Tibial nerve (tissue), 4 donors: ENCODE results near the gene LBHD2. TPM values are rescaled to one million over a fixed set of nuclear protein-coding genes. Genes with fewer than 3 reads are reported as not detected.
A peak's percentile ranks its signal among the peaks of the same experiment; 100 is the strongest.
"Not testable (repeated sequence)": the region's sequence is repeated elsewhere in the genome, so short reads cannot be mapped to it uniquely, and the experiment has no call there.

Source experiments
- DNase-seq, 2 donors: peaks; one replicate each; pipeline ENCODE4 v3.0.0-alpha.2; 2019; ENCODE audit warnings: low spot score in 2 of 2
- H3K27ac ChIP-seq, 4 donors: fragments of 200-600 bp; sonication (generic) in 3 of 4; one replicate each; pipeline ENCODE4 v1.5.1; 2017 to 2019; ENCODE audit warnings: mild to moderate bottlenecking in 1 of 4
- H3K27me3 ChIP-seq, 2 donors: fragments of 200-600 bp; sonication (generic) in 1 of 2; one replicate each; pipeline versions ENCODE4 v1.5.1 to v1.6.0; 2017 to 2019
- H3K36me3 ChIP-seq, 3 donors: fragments of 200-600 bp; sonication (generic); one replicate each; pipeline ENCODE4 v1.5.1; 2018 to 2019
- H3K4me1 ChIP-seq, 4 donors: fragments of 200-600 bp; sonication (generic) in 3 of 4; one replicate each; pipeline ENCODE4 v1.5.1; 2017 to 2019
- H3K4me3 ChIP-seq, 4 donors: fragments of 200-600 bp; sonication (generic) in 3 of 4; one replicate each; pipeline ENCODE4 v1.5.1; 2017 to 2019; ENCODE audit warnings: mild to moderate bottlenecking in 1 of 4, moderate library complexity in 1 of 4
- H3K9me3 ChIP-seq, 4 donors: fragments of 200-600 bp; sonication (generic) in 3 of 4; one replicate each; pipeline ENCODE4 v1.5.1; 2017 to 2019
- CTCF ChIP-seq, 5 experiments: fragments of 200-600 bp in 3 of 5; fragments of 450-650 bp in 2 of 5; sonication (generic) in 3 of 5; IDR thresholded peaks; one replicate each; pipeline ENCODE4 v1.5.1; 2016 to 2019; ENCODE audit warnings: antibody characterized with exemption in 5 of 5, mild to moderate bottlenecking in 3 of 5, moderate library complexity in 2 of 5
- EP300 ChIP-seq, 2 donors: sonication (generic); formaldehyde crosslinking; IDR thresholded peaks; one replicate each; pipeline ENCODE4 v1.6.1; 2017; ENCODE audit warnings: antibody characterized with exemption in 2 of 2, mild to moderate bottlenecking in 1 of 2
- POLR2A ChIP-seq, 2 donors: fragments of 450-650 bp; IDR thresholded peaks; one replicate each; pipeline ENCODE4 v1.6.1; 2017; ENCODE audit warnings: antibody characterized with exemption in 2 of 2, mild to moderate bottlenecking in 2 of 2, moderate library complexity in 2 of 2
- WGBS, 2 donors: methylation state at CpG; one replicate each; pipeline ENCODE4 v1.1.5; 2018; 5-methylcytosine and 5-hydroxymethylcytosine counted together
- total RNA-seq, 4 donors: library from RNA; depleted of rRNA; stranded (reverse); fragments of >200 nt; gene quantifications; one replicate each; pipeline ENCODE4 v1.1.0, GENCODE V29; 2016

Gene LBHD2
- total RNA-seq, 4 donors from 2014 or later: not detected

- Histone ChIP-seq H3K4me3 (no peak overlapping the region), H3K36me3 (no peaks in the 10 kb centered on the region), H3K27ac (peak overlapping the region in 2 of 4 donors; percentile 59 to 71), H3K27me3 (no peaks in the 10 kb centered on the region), H3K4me1 (peaks cover 1 to 68% (median 20%) of the 10 kb centered on the region in 4 donors), H3K9me3 (no peaks in the 10 kb centered on the region)
- 86 to 93% methylated on average over 10 of the region's 10 CpGs for WGBS, 2 donors
- TF ChIP-seq EP300 (IDR thresholded peaks at IDR 0.05): no peak
- TF ChIP-seq CTCF (IDR thresholded peaks at IDR 0.05): no peak
- TF ChIP-seq POLR2A (IDR thresholded peaks at IDR 0.05): no peak
- no peak for DNase-seq
These were observed 32.0 kb downstream of the LBHD2 start for GRCh38 chr14:103115845-103116572.

- Histone ChIP-seq H3K9me3 (no peaks in the 10 kb centered on the region), H3K4me3 (no peak overlapping the region), H3K4me1 (peaks cover 6 to 68% (median 19%) of the 10 kb centered on the region in 4 donors), H3K27ac (no peak overlapping the region), H3K36me3 (no peaks in the 10 kb centered on the region), H3K27me3 (no peaks in the 10 kb centered on the region)
- no peak for DNase-seq
- TF ChIP-seq CTCF (IDR thresholded peaks at IDR 0.05) (no peak), POLR2A (IDR thresholded peaks at IDR 0.05) (no peak), EP300 (IDR thresholded peaks at IDR 0.05) (no peak)
- 87 to 93% methylated on average over 17 of the region's 17 CpGs for WGBS, 2 donors
These were observed 32.6 kb downstream of the LBHD2 start for GRCh38 chr14:103116636-103117035.

DNA sequence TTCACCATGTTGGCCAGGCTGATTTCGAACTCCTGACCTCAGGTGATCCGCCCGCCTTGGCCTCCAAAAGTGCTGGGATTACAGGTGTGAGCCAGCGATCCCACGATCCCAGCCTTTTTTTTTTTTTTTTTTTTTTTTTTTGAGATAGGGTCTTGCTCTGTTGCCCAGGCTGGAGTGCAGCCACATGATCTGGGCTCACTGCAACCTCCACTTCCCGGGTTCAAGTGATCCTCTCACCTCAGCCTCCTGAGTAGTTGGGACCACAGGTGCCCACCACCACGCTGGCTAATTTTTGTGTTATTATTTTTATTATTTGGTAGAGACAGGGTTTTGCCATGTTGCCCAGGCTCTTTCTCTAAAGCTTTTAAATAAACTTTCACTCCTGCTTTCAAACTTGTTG is 33.5 kb downstream of the LBHD2 start:
- not testable (repeated sequence) for H3K36me3 ChIP-seq, H3K9me3 ChIP-seq, DNase-seq, H3K4me3 ChIP-seq, H3K27me3 ChIP-seq, H3K27ac ChIP-seq
- WGBS, 2 donors: 93 to 94% methylated on average over 7 of the region's 7 CpGs
- peaks cover 6 to 68% (median 24%) of the 10 kb centered on the region in 4 donors for H3K4me1 ChIP-seq

GRCh38 chr14:103118018-103118662 is 34.1 kb downstream of the LBHD2 start:
- DNase-seq: peak; percentile 72 to 82
- no peaks in the 10 kb centered on the region for H3K9me3 ChIP-seq
- TF ChIP-seq POLR2A (IDR thresholded peaks at IDR 0.05): no peak
- TF ChIP-seq EP300 (IDR thresholded peaks at IDR 0.05): peak in 1 of 2 donors; percentile 66
- no peak for TF ChIP-seq CTCF (IDR thresholded peaks at IDR 0.05)
- no peak overlapping the region for H3K4me3 ChIP-seq
- no peaks in the 10 kb centered on the region for H3K36me3 ChIP-seq
- 28 to 34% methylated on average over 10 of the region's 10 CpGs for WGBS, 2 donors
- no peaks in the 10 kb centered on the region for H3K27me3 ChIP-seq
- peaks cover 6 to 71% (median 30%) of the 10 kb centered on the region in 4 donors for H3K4me1 ChIP-seq
- H3K27ac ChIP-seq: peak overlapping the region in 3 of 4 donors; percentile 55 to 74 (median 72)

DNA sequence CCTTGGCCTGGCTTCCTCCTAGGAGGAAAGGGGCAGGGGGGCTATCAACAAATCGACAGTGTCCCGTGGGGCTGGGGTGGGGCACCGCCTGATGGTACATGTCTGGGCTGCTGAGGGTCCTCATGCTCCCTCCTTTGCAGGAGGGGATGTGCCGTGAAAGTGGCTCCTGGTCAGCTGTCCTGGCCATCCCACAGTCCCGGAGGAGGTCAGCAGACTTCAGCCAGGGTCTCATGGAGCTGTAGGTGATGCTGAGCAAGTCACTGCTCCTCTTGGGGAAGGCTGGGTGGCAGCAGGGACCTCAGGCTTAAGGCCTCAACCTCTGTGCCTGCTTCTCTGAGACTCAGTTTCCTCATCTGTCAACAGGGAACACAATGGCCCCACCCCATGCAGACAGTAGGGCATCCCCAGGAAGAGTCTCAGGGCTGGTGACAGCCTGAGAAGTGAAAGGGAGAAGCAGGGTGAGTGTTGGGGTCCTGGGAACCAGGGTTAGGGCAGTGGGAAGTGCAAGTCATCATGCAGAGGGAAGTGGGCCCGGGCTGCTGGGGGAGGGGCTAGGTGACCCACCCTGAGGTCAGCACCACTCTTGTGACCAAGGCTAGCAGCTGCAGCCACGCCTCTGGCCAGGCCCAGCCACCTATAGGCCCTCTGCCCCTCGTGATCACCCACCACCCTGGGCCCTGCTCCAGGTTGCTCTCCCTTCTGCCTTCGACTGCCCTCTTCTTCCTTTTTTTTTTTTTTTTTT is 34.8 kb downstream of the LBHD2 start:
- Histone ChIP-seq H3K27me3 (no peaks in the 10 kb centered on the region), H3K4me3 (no peak overlapping the region), H3K27ac (peak overlapping the region in 3 of 4 donors; percentile 55 to 74 (median 72)), H3K36me3 (no peaks in the 10 kb centered on the region), H3K9me3 (no peaks in the 10 kb centered on the region), H3K4me1 (peaks cover 6 to 77% (median 36%) of the 10 kb centered on the region in 4 donors)
- WGBS, 2 donors: 66 to 73% methylated on average over 9 of the region's 9 CpGs
- peak; percentile 49 to 58 for DNase-seq
- TF ChIP-seq POLR2A (IDR thresholded peaks at IDR 0.05): no peak
- TF ChIP-seq EP300 (IDR thresholded peaks at IDR 0.05): peak in 1 of 2 donors; percentile 39

GRCh38 chr14:103119527-103119926 is 35.5 kb downstream of the LBHD2 start:
- not testable (repeated sequence) for H3K36me3 ChIP-seq, H3K4me3 ChIP-seq, H3K27me3 ChIP-seq, DNase-seq, H3K9me3 ChIP-seq
- H3K27ac ChIP-seq: peak overlapping the region in 3 of 4 donors; percentile 2 to 72 (median 28)
- H3K4me1 ChIP-seq: peaks cover 6 to 77% (median 43%) of the 10 kb centered on the region in 4 donors
- 93 to 95% methylated on average over 8 of the region's 8 CpGs for WGBS, 2 donors
